Measurements from ENCODE around the gene CLMP.

DNA sequence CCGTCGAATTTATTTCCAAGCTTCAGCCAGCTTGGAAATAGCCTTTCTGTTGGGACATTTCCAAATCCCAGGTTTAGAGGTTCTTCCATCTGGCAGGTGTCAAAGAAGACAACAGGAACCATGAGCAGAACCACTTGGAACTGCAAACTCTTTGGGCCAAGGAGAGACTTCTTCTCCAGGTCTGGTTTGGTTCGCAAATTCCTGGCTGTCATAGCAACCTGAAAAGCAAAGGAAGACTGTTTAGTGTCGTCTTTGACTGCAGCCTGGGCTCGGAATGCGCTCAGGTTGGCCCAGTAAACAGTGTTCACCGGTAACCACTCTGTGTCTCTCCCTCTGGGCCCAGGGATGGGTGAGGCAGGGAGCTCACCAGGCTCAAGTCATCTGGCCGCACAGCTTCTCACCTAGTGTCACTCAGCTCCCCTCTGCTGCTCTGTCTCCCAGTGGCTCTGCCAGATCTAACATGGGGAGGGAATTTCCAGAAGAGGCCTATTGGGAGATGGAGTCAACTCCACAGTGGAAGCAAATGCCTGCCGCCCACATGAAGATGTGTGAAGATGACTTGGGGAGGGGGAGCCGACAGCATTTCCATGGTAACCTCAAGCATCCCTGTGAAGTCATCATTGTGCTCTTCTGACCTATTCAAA, 11.9 kb upstream of the CLMP start:
- TF ChIP-seq EP300 (conservative IDR thresholded peaks at IDR 0.05; ENCODE audit: poor library complexity, severe bottlenecking) (no peak), CTCF (IDR thresholded peaks at IDR 0.05; ENCODE audit: poor library complexity, severe bottlenecking) (no peak), RAD21 (conservative IDR thresholded peaks at IDR 0.05) (no peak), MXI1 (conservative IDR thresholded peaks at IDR 0.05; ENCODE audit: poor library complexity, severe bottlenecking) (no peak), EZH2 (IDR thresholded peaks at IDR 0.05; ENCODE audit: borderline replicate concordance, insufficient read depth, low read length, poor library complexity, severe bottlenecking) (no peak), POLR2AphosphoS5 (IDR thresholded peaks at IDR 0.05) (no peak), REST (IDR thresholded peaks at IDR 0.05; ENCODE audit: borderline replicate concordance) (no peak), TAF1 (IDR thresholded peaks at IDR 0.05; ENCODE audit: low read depth) (no peak), SMC3 (conservative IDR thresholded peaks at IDR 0.05; ENCODE audit: poor library complexity) (no peak)
